Measurements from ENCODE around the gene DNASE1L2.

- no peak for TF ChIP-seq CTCF (conservative IDR thresholded peaks at IDR 0.05; ENCODE audit: low read length)
- no peak for TF ChIP-seq EZH2phosphoT487 (IDR thresholded peaks at IDR 0.05; ENCODE audit: borderline replicate concordance, low read depth, low read length)
Observed at GRCh38 chr16:2228161-2228824, 8.0 kb upstream of the DNASE1L2 start.

All from OCI-LY7 (cell line).